NCI-H748 (cell line): Measurements from ENCODE around the gene GARIN5B.
"Not testable (repeated sequence)": the region's sequence is repeated elsewhere in the genome, so short reads cannot be mapped to it uniquely, and the experiment has no call there.

ENCODE experiments used
- DNase-seq: peaks from one replicate; lab custom pipeline; 2025; ENCODE audit not compliant: unreplicated experiment; lab: John Stamatoyannopoulos, UW

GARIN5B gene

DNA sequence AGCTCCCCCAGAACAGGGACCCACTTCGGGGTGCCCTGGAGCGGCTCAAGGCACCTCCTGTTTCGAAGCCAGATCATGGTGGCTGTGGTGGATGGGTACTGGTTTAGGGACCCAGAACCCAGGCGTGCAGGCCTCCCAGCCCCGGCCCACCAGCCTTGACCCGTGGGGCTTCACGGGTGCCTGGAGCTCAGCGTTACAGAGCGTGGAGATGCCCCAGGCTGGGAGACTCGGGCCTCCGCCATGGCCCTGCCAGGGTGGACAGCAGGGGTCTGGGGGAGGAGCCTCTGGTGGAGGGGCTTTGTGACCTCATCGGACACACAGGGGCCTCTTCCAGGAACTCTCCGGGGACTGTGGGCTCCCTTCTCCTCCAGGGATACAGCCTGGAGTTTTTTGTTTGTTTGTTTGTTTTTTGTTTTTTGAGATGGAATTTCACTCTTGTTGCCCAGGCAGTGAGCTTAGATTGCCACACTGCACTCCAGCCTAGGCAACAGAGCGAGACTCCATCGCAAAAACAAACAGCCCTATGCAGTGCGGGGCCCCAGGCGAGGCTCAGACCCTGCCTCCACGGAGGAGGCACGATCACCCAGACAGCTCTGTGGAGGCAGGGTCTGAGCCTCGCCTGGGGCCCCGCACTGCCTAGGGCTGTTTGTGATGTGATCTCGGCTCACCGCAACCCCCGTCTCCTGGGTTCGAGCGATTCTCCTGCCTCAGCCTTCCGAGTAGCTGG is at the start of gene GARIN5B:
Gene GARIN5B (minus strand): TSS at position 271 of the 727 bp plus-strand sequence. CDS start 194 bp downstream, at position 77.
- DNase-seq: no peak

DNA sequence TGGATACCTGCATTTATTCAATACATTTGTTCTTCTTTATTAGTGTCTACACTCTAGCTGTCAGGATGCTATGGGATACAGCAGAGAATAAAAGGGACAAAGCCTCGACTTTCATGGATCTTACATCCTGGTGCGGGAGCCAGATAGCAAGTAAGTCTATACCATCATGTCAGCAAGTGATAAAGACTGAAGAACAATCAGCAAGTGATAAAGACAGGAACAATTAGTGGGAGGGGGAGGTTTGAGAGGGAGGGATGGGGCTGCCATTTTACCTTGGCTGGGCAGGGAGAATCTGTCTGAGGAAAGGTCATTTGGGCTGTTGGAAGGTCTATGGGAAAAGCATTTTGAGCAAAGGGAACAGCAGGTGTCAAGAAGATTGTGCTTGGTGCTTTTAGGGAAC is 47.1 kb upstream of the GARIN5B start:
- DNase-seq: no peak

DNA sequence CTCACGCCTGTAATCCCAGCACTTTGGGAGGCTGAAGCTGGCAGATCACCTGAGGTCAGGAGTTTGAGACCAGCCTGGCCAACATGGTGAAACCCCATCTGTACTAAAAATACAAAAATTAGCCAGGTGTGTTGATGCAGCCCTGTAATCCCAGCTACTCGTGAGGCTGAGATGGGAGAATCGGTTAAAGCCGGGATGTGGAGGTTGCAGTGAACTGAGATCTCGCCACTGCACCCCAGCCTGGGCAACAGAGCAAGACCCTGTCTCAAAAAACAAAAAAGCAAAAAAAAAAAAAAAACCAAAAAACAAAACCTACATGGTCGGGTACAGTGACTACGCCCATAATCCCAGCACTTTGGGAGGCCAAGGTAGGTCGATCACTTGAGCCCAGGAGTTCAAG is 46.1 kb upstream of the GARIN5B start:
- not testable (repeated sequence) for DNase-seq

DNA sequence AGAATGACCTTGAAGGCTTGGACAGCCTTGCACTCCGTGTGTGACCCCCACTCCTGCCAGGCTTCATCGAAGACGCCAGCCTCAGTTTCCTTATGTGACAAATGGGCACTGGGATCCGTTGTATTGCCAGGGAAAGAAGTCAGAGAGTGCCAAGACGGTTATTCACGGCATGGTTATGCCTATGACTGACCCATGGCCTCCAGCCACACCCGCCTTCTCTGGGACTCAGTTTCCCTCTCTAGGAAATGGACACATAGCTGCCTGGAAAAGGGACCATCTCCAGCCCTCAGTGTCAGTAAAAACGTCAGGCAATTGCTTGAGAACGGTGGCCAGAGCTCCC is 45.4 kb upstream of the GARIN5B start:
- no peak for DNase-seq

DNA sequence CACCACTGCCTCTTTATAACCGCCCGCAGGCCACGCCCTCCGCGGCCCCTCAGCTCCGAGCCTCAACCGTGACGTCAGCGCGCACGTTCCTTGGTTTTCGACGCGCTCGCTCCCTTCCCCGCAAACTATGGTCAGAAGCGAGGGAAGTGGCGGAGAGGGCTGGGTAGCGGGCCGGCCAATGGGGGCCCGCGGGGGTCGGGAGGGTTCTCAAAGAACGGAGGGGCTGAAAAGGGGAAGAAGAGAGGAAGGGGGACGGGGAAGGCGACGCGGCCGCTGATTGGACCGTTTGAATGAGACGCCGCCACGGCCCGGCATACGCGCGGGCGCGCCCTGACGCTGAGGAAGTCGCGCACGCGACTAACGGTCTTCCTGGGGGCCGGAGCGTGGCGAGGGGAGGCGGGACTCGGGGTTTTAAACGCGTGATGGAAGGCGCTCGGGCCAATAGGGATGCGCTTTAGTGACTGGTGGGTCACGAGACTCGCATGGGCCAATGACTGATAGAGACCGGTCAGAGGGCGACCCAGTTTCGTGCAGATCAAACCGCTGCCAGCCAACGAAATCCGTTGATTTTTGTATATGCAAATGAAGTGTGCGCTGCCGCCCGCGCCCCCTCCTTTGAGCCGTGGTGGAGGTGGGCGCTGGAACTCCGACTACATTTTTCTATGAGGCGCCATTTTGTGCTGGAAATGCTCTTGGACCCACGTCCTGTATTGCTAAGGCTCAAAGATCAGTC is 44.9 kb upstream of the GARIN5B start:
- peak; percentile 100 for DNase-seq

DNA sequence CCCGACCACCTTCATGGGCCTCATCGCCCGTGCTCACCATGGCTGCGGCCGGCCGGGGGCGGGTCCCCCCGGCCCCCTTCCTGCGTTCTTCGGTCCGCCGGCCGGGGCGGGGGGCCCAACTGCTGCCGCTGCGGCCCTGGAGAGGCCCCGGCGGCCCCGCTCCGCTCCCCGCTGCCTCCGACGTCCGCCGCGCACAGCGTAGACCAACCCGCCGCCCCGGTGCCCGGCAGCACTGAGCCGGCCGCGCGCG is 44.4 kb upstream of the GARIN5B start, which contains the start of gene UBE2S:
Gene UBE2S (minus strand): TSS at position 239 of the 250 bp plus-strand sequence. CDS start 199 bp downstream, at position 40.
- DNase-seq: not testable (repeated sequence)

DNA sequence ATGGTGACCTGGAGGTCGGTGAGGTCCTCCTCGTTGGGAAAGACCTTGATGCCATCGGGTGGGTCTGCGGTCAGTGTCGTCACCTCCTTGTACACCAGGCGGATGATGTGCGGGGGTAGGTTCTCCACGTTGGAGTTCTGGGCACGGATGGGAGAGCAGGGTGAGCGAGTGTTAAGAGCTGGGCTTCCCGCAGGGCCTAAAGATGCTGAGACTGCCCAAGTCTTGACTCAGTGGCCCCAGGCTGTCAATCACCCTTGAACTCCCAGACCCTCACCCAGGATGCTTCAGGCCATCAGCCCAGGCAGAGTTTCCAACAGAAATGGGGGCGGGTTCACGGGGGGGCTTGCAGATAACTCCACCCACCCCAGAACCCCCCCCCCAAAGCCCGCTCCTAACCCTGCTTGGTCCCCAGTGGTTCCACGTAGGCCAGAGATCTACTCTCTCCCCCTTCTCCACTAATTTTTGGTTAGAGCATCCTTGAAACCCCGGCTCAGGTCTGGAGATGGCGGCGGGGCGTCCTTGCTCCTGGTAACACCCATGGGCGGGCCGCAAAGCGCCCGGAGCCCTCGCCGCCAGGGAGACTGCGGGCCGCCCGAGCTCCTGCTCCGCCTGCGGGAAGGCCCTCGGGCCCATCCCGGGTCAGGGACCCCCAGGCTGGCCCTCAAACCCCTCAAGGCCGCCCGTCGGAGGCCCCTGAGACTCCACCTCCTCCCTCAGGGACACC is 43.9 kb upstream of the GARIN5B start:
- DNase-seq: peak; percentile 58

DNA sequence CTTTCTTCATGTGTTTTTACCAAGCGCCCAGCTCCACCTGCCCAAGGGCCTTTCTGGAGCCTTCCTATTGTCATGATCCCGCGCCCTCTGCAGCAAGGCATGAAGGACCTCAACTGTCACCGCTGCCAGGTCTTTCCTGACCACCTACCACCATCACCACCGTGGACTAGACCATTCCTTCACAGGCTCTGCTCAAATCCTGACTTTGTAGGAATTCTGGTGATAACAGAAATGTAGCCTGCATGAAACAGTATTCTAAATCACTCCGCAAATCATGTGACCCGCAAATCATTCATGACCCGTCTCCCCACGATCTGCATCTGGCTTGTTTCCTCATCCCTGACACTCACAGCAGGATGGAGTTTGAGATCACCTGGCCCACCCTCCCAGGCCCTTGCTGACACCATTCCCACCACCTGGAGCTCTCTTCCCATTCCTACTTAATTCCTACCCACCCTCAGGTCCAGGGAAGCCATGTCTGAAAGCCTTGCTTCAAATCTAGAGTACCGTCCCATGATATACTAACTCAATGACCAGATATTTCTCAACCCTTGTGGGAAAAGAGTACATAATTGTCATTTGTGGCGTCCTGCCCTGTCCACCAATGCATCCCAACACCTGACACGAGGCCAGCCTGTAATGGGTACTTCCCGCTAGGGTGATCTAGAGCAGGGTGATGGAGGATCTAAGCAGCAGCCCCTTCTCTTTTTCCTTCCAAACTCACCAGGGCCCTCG is 43.2 kb upstream of the GARIN5B start:
- DNase-seq: no peak

DNA sequence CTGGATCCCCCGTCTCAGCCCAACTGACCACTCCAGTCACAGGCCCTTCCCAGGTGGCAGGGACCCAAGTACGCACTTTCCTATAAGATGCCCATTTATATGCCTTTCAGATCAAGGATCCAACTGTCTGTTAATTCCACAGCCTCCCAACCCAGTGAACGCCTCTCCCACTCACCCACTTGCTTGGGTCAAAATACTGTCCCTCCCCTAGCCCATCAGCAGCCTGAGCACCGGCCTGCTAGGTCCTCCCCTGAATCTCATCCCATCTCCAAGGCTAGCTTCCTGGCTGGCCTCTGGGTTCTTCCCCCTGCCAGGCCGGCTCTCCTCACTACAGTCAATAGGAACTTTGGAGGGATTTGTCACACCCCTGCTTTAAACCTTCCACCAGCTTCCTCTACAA is 42.6 kb upstream of the GARIN5B start:
- DNase-seq: no peak

DNA sequence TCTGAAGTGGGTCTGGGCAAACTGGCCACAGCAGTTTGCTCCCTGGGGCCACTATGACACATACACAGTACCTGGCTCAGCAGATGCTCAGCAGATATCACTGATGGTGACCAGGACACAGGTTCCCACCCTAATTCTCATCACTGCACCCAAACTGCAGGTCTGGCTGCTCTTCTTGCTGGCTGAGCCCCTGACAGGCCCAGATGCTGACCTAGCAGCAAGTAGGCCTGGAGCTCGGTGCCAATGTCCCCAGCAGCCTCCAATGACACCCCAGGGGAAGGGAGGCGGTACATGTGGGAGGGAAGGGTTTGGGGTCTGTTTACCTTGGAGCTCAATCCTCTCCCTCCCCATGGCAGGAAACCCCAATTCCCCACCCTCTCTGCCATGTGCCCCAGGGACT is 39.4 kb upstream of the GARIN5B start:
- no peak for DNase-seq

DNA sequence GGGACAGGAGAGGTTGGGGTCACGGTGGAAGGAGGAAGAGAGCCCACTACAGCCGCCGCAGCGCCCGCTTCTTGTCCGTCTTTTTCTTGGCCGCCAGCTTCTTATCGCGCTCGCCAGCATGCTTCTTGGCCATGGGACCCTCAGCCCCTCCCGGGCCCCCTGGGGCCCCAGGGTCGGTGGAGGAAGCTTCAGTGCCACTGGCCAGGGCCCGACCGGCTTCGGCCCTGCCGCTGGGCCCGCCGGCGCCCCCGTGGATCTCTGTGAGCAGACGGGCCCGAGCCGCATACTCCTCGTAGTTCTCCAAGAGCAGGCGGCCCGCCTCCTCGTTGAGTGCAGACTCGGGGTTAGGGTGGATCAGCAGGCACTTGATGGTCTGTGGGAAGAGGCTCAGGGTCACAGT is 38.3 kb upstream of the GARIN5B start:
- DNase-seq: not testable (repeated sequence)

DNA sequence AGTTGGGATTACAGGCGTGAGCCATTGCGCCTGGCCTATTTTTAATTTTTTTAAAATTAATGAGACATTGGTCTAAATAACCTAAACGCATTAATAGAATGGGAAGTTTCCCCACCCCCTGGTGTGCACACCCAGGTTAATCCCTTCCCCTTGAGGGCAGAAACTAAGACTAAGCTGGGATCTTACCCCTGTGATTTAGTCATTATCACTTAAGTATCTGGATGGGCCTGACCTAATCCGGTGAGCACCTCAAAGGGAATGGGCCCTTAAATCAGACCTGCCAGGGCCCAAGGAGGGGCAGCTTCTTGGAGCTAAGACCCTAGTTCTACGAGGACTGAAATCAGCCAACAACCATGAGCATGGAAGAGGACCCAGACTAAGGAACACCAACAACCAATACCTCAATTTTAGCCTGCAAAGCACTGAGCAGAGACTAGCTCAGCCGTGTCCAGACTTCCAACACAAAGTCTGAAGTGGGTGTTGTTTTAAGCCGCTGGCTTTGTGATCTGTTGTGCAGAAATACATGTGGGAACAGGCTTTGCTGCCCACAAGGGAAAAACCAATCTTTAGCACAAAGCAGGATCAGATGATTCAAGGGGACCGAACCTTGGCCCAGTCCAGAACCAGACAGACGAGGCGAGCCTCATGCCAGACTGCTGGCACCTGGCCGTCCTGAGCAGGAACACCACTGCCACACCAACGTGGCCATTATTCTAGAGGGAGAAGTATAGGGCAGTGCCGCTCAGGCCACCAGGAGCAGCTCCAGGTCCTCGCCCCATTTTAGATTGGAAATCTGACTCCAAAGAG is 37.4 kb upstream of the GARIN5B start:
- no peak for DNase-seq

DNA sequence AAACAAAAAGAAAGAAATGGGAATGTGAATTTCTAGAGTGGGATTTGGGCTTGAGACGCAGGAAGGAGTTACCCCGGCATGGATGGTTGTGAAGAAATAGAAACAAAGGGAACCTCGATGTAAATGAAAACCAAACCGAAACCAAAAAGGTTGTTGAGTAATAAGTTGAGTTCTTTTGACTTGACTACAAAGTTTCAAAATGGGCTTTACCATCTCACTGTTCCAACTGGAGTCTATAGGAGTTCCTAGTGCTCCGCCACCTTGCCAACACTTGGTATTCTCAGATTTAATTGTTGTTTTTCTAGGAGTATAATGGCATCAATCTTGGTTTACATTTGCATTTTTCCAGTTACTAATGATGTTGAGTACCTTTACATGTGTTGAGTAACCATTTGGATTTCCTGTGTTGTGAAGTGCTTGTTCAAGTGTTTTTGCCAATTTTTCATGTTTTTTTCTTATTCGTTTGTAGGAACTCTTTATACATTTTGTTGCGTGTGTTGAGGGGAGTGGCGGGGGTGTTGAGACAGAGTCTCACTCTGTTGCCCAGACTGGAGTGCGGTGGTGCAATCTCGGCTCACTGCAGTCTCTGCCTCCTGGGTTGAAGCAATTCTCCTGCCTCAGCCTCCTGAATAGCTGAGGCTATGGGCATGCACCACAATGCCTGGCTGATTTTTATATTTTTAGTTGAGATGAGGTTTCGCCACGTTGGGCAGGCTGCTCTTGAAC is 35.3 kb upstream of the GARIN5B start:
- DNase-seq: no peak

DNA sequence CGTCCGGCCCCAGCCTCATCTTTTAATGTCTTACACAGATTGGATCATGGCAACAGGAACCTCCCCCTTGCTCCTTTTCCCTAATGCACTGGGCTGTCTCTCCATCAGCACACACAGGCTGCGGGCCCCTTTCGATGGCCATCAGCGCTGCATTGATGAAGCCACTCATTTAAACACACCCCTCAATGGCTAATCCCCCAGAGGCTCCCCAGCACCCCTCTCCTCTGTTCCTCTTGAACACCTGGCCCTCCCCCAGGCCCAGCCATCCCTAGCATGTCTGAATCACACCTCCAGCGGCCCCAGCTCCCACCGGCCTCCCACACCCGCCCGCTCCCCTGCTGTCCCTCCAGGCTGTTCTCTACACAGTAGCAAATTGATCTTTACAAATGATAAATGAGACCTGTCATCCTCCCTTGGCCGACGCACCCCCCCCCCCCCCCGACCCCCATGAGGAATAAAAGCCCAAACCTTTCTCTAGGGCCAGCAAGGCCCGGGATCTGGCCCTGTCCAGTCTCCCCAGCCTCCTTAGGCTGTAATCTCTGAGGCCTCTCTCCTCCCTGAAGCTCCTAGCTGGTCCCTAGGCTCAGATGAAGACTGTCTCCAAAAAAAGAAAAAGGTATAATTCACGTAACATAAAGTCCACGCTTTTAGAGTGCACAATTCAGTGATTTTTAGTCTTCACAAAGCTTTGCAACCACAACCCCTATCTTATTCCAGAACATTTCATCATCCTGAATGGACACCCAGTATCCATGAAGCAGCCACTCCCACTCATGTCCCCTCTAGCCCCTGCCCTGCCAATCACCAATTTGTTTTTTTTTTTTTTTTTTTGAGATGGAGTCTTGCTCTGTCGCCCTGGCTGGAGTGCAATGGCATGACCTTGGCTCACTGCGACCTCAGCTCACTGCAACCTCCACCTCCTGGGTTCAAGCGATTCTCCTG is 30.0 kb upstream of the GARIN5B start:
- DNase-seq: no peak

DNA sequence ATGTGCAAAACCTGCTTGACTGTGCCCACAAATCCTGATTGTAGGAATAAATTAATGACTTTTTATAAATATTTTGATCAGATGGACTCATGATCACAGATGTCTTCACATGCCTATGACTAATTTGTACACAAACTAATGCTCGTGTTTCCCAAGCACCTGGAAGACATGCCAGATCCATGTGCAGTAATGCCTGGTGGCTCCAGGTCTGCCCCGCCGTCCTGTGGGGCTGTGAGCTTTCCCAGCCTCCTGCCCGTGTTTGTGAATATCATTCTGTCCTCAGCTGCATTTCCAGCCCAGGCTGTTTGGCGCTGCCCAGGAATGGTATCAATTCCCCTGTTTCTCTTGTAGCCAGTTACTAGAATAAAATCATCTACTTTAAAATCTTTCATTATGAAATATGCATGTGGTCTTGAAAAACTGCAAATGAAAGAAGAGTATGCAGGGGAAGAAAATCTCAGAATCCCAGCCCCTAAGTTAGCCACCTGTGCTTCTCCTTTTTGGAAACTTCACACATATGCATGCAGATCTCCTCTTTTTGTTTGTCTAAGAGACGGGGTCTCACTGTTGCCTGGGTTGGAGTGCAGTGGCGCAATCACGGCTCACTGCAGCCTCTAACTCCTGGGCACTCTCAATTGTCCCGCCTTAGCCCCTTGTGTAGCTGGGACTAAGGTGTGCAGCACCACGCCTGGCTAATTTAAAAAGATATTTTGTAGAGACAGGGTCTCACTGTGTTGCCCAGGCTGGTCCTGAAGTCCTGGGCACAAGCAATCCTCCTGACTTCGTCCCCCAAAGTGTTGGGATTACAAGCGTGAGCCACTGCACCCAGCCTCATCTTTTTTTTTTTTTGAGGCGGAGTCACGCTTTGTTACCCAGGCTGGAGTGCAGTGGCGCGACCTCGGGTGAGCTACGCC is 28.9 kb upstream of the GARIN5B start:
- no peak for DNase-seq

DNA sequence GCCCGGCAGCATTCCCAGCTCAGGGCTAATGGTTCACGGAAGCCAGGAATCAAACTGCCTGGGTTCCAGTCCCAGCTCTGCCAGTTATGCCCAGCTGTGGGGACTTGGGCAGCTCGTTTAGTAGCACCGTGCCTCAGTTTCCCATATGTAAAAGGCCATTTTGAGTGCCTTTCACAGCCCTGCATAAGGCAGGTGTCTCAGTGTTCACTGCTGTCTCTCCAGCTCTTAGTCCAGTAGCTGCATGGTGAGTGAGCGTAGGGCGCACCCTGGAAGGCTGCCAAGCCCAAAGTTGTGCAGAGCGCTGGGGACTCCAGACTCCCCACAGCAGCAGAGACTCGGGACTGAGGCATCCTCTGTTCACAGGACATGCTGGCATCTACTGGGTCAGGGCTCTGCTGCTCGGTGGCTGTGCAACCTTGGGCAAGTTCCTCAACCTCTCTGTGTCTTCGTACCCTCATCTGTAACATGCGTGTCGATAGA is 28.2 kb upstream of the GARIN5B start:
- no peak for DNase-seq

DNA sequence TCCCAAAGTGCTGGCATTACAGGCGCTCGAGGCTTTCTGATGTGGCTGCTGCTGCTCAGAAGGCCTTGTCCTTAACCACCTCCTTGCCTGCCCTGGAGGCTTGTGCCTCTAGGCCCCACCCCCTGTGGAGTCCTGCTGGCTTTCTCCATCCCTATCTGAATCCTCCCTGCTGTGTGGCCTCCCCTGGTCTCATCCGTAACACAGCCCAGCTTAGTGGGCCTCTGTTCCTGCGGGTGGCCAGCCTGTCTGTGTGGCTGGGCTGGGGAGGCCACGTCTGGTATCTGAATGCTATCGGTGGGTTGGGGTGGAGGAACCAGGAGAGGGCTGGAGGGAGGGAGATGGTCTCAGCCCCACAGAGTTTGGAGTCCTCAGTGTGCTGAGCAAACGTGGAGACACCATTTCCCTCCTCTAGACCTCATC is 27.4 kb upstream of the GARIN5B start:
- DNase-seq: no peak
